GM12864 (cell line): Measurements from ENCODE around the gene ACAT2.
A peak's percentile ranks its signal among the peaks of the same experiment; 100 is the strongest.
"Not testable (repeated sequence)": the region's sequence is repeated elsewhere in the genome, so short reads cannot be mapped to it uniquely, and the experiment has no call there.

Experiments used
- DNase-seq: peaks from one replicate; pipeline ENCODE4 v3.0.0-alpha.2; 2011; ENCODE audit warnings: low read depth
- H3K4me3 ChIP-seq: 2 replicates; pipeline ENCODE4 v1.5.1; 2011; ENCODE audit warnings: mild to moderate bottlenecking, low read depth, low read length, control low read depth
- CTCF ChIP-seq: IDR thresholded peaks from 2 replicates; pipeline ENCODE4 v1.5.1; 2011; ENCODE audit warnings: low read depth, mild to moderate bottlenecking, moderate library complexity, low read length, control low read depth, inconsistent platforms; ENCODE audit errors: missing control alignments

ACAT2 gene

GRCh38 chr6:159761873-159762680 is at the start of gene ACAT2:
TSS of gene ACAT2 (plus strand) at chr6:159762045. CDS start at chr6:159762088, 43 bp downstream.
- H3K4me3 ChIP-seq = peak within 1 kb of the TSS; percentile 77
- peak; percentile 86 for DNase-seq
- TF ChIP-seq CTCF = no peak

- DNase-seq, H3K4me3 ChIP-seq: not testable (repeated sequence)
Observed at GRCh38 chr6:159712389-159712788, 49.5 kb upstream of the ACAT2 start.

GRCh38 chr6:159713984-159714383 is 47.9 kb upstream of the ACAT2 start:
- no peak overlapping the region for H3K4me3 ChIP-seq
- no peak for TF ChIP-seq CTCF
- DNase-seq = no peak

- H3K4me3 ChIP-seq = no peak overlapping the region
- no peak for DNase-seq
- no peak for TF ChIP-seq CTCF
Observed at GRCh38 chr6:159714404-159714803, 47.4 kb upstream of the ACAT2 start.

GRCh38 chr6:159715166-159715565 is 46.7 kb upstream of the ACAT2 start:
- no peak for DNase-seq
- H3K4me3 ChIP-seq = no peak overlapping the region
- no peak for TF ChIP-seq CTCF

- no peak overlapping the region for H3K4me3 ChIP-seq
- DNase-seq = no peak
- TF ChIP-seq CTCF = no peak
Observed at GRCh38 chr6:159715605-159716004, 46.2 kb upstream of the ACAT2 start.

- TF ChIP-seq CTCF = no peak
- no peak overlapping the region for H3K4me3 ChIP-seq
- DNase-seq = no peak
Observed at GRCh38 chr6:159716247-159717096, 45.4 kb upstream of the ACAT2 start.
